Raji (cell line): Measurements from ENCODE around the gene ERRFI1.

Experiments used
- POLR2A ChIP-seq: IDR thresholded peaks from 2 replicates; pipeline ENCODE4 v1.6.1; 2011; ENCODE audit warnings: low read depth, low read length, control low read depth; ENCODE audit not compliant: insufficient read depth

ERRFI1 gene

DNA sequence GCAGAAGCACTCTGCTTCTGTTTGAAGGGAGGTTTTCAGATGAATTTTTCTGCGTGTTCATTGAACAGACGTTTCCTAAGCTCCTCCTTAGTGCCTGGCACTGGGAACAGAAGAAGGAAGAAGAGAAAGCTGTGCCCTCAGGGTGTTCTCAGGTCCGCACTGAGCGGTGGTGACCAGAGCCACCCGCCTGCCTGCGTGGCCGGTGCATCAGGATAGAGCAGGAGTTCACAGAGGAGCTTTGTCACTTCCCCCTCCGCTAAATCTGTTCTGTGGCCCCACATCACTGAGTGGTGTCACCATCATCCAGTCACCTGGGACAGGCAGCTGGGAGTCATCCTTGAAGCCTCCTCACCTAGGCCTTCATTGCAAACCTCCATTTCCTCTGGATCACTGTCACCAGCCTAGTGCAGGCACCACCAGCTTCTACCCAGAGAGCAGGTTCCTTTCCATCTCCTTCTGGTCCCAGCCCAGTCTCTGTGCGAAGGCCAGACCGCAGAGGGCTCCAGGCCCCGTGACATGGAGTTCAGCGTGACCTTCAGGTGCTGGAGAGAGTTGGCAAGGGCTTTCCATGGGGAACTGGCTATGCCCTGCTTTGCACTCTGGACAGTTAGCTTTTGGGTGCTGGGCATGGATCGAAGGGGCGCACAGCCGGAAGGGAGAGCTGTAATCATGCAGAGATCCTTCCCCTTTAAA is 42.9 kb downstream of the ERRFI1 start:
- no peak for TF ChIP-seq POLR2A

- TF ChIP-seq POLR2A: no peak
Measured at GRCh38 chr1:7980984-7981383, 45.1 kb downstream of the ERRFI1 start.

DNA sequence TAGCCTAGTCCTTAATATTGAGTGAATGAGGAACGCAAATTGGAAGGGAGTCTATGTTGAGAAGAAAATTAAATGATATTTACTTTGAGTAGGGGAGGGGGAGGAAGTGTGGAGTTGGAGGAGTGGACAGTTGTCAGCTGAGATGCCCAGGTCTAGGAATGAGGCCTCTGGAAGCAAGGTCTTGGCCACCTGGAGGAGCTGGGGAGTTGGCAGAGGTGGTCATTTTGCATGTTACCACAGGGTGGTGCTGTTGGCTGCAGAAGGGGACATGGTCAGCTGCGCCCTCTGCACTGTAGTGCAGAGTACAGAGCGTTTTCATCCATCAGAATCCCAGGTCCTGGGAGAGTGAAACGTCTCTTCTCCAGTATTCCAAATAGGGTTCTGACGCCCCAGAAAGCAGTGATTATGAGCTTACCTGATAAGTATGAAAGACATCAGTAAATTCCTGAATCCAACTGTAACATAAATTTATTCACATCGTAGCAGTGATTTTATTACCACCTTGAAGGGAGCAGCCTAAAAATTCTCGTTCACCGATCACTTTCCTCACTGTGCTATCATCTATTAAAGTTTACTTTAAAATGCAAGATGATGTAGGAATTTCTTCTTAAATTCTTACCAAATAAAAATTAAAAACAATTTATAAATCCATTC is 50.8 kb downstream of the ERRFI1 start:
- TF ChIP-seq POLR2A: no peak

GRCh38 chr1:7973086-7973485 is 53.0 kb downstream of the ERRFI1 start:
- TF ChIP-seq POLR2A: no peak

GRCh38 chr1:7972285-7972684 is 53.8 kb downstream of the ERRFI1 start:
- no peak for TF ChIP-seq POLR2A

- no peak for TF ChIP-seq POLR2A
Measured at GRCh38 chr1:7971024-7971423, 55.1 kb downstream of the ERRFI1 start.

DNA sequence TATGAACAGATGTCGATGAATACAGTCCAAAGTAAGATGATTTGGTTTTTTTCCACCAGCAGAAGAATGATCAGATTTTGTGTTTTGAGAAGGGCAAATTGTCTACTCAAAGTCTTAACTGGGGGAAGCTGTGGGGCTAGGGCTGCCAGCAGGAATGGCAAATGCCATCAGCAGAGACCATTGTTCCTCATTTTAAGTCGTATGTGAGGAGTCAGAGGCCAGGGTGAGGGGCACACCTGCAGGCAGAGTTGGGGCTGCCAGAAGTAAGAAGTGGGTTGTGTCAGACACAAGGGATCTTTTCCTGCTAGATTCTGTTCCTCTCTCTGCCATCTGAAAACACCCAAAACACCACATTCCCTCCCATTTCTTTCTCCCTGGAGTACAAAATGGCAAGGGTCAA is 55.9 kb downstream of the ERRFI1 start:
- TF ChIP-seq POLR2A: no peak

DNA sequence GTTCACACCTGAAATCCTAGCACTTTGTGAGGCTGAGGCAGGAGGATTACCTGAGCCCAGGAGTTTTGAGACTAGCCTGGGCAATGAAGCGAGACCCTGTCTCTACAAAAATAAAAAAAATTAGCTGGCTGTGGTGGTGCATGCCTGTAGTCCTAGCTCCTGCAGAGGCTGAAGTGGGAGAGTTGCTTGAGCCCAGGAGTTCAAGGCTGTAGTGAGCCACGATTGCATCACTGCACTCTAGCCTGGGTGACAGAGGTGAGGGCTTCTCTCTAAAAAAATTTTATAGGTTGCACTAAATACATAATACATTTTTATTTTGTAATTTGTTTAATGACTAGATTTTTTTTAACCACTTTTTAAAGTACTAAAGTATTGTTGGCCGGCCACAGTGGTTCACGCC is 58.5 kb downstream of the ERRFI1 start:
- no peak for TF ChIP-seq POLR2A

GRCh38 chr1:7967196-7967595 is 58.9 kb downstream of the ERRFI1 start:
- no peak for TF ChIP-seq POLR2A

- no peak for TF ChIP-seq POLR2A
Measured at GRCh38 chr1:7964476-7964875, 61.6 kb downstream of the ERRFI1 start.

GRCh38 chr1:7962636-7963377 is 63.3 kb downstream of the ERRFI1 start:
- no peak for TF ChIP-seq POLR2A

DNA sequence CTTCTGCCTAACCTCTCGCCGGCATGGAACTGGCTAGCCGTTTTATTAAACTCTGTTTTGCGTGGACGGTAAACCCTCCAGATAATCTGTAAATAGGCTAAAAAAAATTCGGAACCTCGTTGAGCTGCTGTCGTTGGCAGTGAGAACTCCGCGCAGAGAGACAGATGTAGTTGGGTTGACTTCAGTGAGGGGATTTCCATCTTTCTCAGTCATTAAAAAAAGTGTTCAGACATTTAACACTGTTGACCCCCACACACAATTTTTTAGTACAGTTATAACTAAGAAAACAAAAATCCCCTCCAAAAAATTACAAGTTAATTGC is 64.1 kb downstream of the ERRFI1 start:
- TF ChIP-seq POLR2A: no peak
